Upper lobe of left lung (tissue), 6 donors: Measurements from ENCODE around the gene MAST3. TPM values are rescaled to one million over a fixed set of nuclear protein-coding genes. Genes with fewer than 3 reads are reported as not detected.

Source experiments
- ATAC-seq, 2 donors: fragments of 200-7000 bp; cut with Tn5 transposase; one replicate each; pipeline ENCODE4 v1.9.1; 2022; ENCODE audit warnings: mild to moderate bottlenecking in 2 of 2, moderate library complexity in 2 of 2; ENCODE audit not compliant: low FRiP score in 2 of 2
- DNase-seq, 2 donors: peaks; one replicate each; pipeline ENCODE4 v3.0.0-alpha.2; 2019 to 2020
- H3K27ac ChIP-seq, 4 donors: fragments of 200-600 bp; sonication (generic); one replicate each; pipeline ENCODE4 v1.5.1; 2016 to 2019
- H3K27me3 ChIP-seq, 4 donors: fragments of 200-600 bp; sonication (generic); one replicate each; pipeline ENCODE4 v1.5.1; 2017 to 2019
- H3K36me3 ChIP-seq, 4 donors: fragments of 200-600 bp; sonication (generic); one replicate each; pipeline ENCODE4 v1.5.1; 2016 to 2019
- H3K4me1 ChIP-seq, 4 donors: fragments of 200-600 bp; sonication (generic); one replicate each; pipeline ENCODE4 v1.5.1; 2018 to 2019
- H3K4me3 ChIP-seq, 4 donors: fragments of 200-600 bp; sonication (generic); one replicate each; pipeline ENCODE4 v1.5.1; 2017 to 2019; ENCODE audit warnings: mild to moderate bottlenecking in 2 of 4, moderate library complexity in 1 of 4
- H3K9me3 ChIP-seq, 4 donors: fragments of 200-600 bp; sonication (generic); one replicate each; pipeline ENCODE4 v1.5.1; 2018 to 2019
- EP300 ChIP-seq, 4 donors: sonication (generic); formaldehyde crosslinking; IDR thresholded peaks; one replicate each; pipeline ENCODE4 v1.5.1; 2017; ENCODE audit warnings: antibody characterized with exemption in 4 of 4, control low read depth in 2 of 4
- POLR2A ChIP-seq, 4 donors: fragments of 450-650 bp; IDR thresholded peaks; one replicate each; pipeline ENCODE4 v1.5.1; 2016 to 2017; ENCODE audit warnings: antibody characterized with exemption in 4 of 4, mild to moderate bottlenecking in 2 of 4
- POLR2AphosphoS5 ChIP-seq, 2 donors: sonication (generic); formaldehyde crosslinking; IDR thresholded peaks; one replicate each; pipeline ENCODE4 v1.5.1; 2017; ENCODE audit warnings: antibody characterized with exemption in 2 of 2
- WGBS, 2 donors: methylation state at CpG; one replicate each; pipeline ENCODE4 v1.1.5; 2017 to 2018; 5-methylcytosine and 5-hydroxymethylcytosine counted together
- total RNA-seq, 6 donors: library from RNA; depleted of rRNA in 4 of 6; stranded (reverse); fragments of >200 nt in 4 of 6; gene quantifications; one replicate each; pipeline versions ENCODE4 v1.1.0 to v1.2.1, GENCODE V29; 2016 to 2021
- TF ChIP-seq, protein P1 (sequence below), 6 experiments: fragments of 450-650 bp in 4 of 6; fragments of 200-600 bp in 2 of 6; sonication (generic) in 2 of 6; IDR thresholded peaks; one replicate each; pipeline ENCODE4 v1.5.1; 2016 to 2019; ENCODE audit warnings: antibody characterized with exemption in 6 of 6
- donor health status: DM: no; HTN: no; CAD: no; lungs with moderate emphysema.
- donor health status: DM: no; HTN: yes; CAD: no; lungs with severe emphysema.

Gene MAST3
- total RNA-seq, 6 donors from 2014 or later = 9.3 to 67.1 (median 27.5) TPM

- Histone ChIP-seq H3K27ac (peak overlapping the region in 2 of 4 donors; percentile 49 to 73), H3K4me3 (peak overlapping the region; percentile 30 to 57 (median 48)), H3K4me1 (peaks cover 18 to 28% (median 19%) of the 10 kb centered on the region in 4 donors), H3K27me3 (no peaks in the 10 kb centered on the region), H3K9me3 (no peaks in the 10 kb centered on the region), H3K36me3 (no peaks in the 10 kb centered on the region)
- TF ChIP-seq EP300 (IDR thresholded peaks at IDR 0.05) (no peak), POLR2A (IDR thresholded peaks at IDR 0.05) (no peak), POLR2AphosphoS5 (IDR thresholded peaks at IDR 0.05) (no peak)
- TF ChIP-seq, protein P1, sequence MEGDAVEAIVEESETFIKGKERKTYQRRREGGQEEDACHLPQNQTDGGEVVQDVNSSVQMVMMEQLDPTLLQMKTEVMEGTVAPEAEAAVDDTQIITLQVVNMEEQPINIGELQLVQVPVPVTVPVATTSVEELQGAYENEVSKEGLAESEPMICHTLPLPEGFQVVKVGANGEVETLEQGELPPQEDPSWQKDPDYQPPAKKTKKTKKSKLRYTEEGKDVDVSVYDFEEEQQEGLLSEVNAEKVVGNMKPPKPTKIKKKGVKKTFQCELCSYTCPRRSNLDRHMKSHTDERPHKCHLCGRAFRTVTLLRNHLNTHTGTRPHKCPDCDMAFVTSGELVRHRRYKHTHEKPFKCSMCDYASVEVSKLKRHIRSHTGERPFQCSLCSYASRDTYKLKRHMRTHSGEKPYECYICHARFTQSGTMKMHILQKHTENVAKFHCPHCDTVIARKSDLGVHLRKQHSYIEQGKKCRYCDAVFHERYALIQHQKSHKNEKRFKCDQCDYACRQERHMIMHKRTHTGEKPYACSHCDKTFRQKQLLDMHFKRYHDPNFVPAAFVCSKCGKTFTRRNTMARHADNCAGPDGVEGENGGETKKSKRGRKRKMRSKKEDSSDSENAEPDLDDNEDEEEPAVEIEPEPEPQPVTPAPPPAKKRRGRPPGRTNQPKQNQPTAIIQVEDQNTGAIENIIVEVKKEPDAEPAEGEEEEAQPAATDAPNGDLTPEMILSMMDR (IDR thresholded peaks at IDR 0.05) = no peak
- 29 to 36% methylated on average over 15 to 22 of the region's 22 CpGs for WGBS, 2 donors
- ATAC-seq = no peak
- DNase-seq = no peak
Measured at GRCh38 chr19:18097993-18098890, 664 bp downstream of the MAST3 start.

- Histone ChIP-seq H3K36me3 (no peaks in the 10 kb centered on the region), H3K27ac (no peak overlapping the region), H3K4me1 (peaks cover 18 to 33% (median 19%) of the 10 kb centered on the region in 4 donors), H3K4me3 (peak overlapping the region in 3 of 4 donors; percentile 33 to 49 (median 47)), H3K27me3 (no peaks in the 10 kb centered on the region), H3K9me3 (no peaks in the 10 kb centered on the region)
- 6 to 12% methylated on average over 22 to 27 of the region's 34 CpGs for WGBS, 2 donors
- ATAC-seq = peak in 1 of 2 donors; percentile 11
- TF ChIP-seq POLR2A (IDR thresholded peaks at IDR 0.05) (no peak), POLR2AphosphoS5 (IDR thresholded peaks at IDR 0.05) (no peak), EP300 (IDR thresholded peaks at IDR 0.05) (no peak)
- TF ChIP-seq, protein P1 (IDR thresholded peaks at IDR 0.05) = no peak
- DNase-seq = no peak
Measured at GRCh38 chr19:18098891-18099622, 1.5 kb downstream of the MAST3 start.

- Histone ChIP-seq H3K36me3 (no peaks in the 10 kb centered on the region), H3K27me3 (no peaks in the 10 kb centered on the region), H3K4me1 (peaks cover 20 to 39% (median 23%) of the 10 kb centered on the region in 4 donors), H3K4me3 (peak overlapping the region in 1 of 4 donors; percentile 33), H3K9me3 (no peaks in the 10 kb centered on the region), H3K27ac (no peak overlapping the region)
- ATAC-seq (no peak), DNase-seq (no peak)
- WGBS, 2 donors = 68 to 85% methylated on average over 8 of the region's 8 CpGs
- TF ChIP-seq POLR2AphosphoS5 (IDR thresholded peaks at IDR 0.05) (no peak), POLR2A (IDR thresholded peaks at IDR 0.05) (no peak), EP300 (IDR thresholded peaks at IDR 0.05) (no peak)
- TF ChIP-seq, protein P1 (IDR thresholded peaks at IDR 0.05) = no peak
Measured at GRCh38 chr19:18099623-18099995, 2.0 kb downstream of the MAST3 start.

GRCh38 chr19:18100710-18101109, 3.1 kb downstream of the MAST3 start:
- TF ChIP-seq POLR2A (IDR thresholded peaks at IDR 0.05) = no peak
- TF ChIP-seq POLR2AphosphoS5 (IDR thresholded peaks at IDR 0.05) = no peak
- TF ChIP-seq EP300 (IDR thresholded peaks at IDR 0.05) = no peak
- TF ChIP-seq, protein P1 (IDR thresholded peaks at IDR 0.05) = no peak
- Histone ChIP-seq H3K4me3 (no peak overlapping the region), H3K4me1 (peaks cover 21 to 44% (median 25%) of the 10 kb centered on the region in 4 donors), H3K27ac (no peak overlapping the region), H3K36me3 (no peaks in the 10 kb centered on the region), H3K9me3 (no peaks in the 10 kb centered on the region), H3K27me3 (no peaks in the 10 kb centered on the region)
- DNase-seq (no peak), ATAC-seq (no peak)
- WGBS, 2 donors = 62 to 66% methylated on average over 5 to 18 of the region's 18 CpGs
